WTC11 (cell line): ENCODE measurements around the gene TMEM150A. TPM values are rescaled to one million over a fixed set of nuclear protein-coding genes. Genes with fewer than 3 reads are reported as not detected.

Experiments used
- CREM ChIP-seq: sonication (generic); formaldehyde crosslinking; IDR thresholded peaks from 2 replicates; pipeline ENCODE4 v1.8.1; 2022; ENCODE audit warnings: mild to moderate bottlenecking, missing genetic modification reagents, moderate library complexity
- ELF4 ChIP-seq: sonication (generic); formaldehyde crosslinking; IDR thresholded peaks from 2 replicates; pipeline ENCODE4 v1.8.1; 2022; ENCODE audit warnings: low read depth, mild to moderate bottlenecking, moderate library complexity, missing genetic modification reagents
- EMX1 ChIP-seq: fragments of 250-450 bp; sonication (Bioruptor Pico); IDR thresholded peaks from 2 replicates; pipeline ENCODE4 v1.8.0; 2021; ENCODE audit warnings: mild to moderate bottlenecking
- ETV6 ChIP-seq: sonication (generic); formaldehyde crosslinking; IDR thresholded peaks from 2 replicates; pipeline ENCODE4 v1.8.1; 2022; ENCODE audit warnings: mild to moderate bottlenecking, missing genetic modification reagents
- IRF2 ChIP-seq: sonication (generic); formaldehyde crosslinking; IDR thresholded peaks from 2 replicates; pipeline ENCODE4 v1.8.0; 2022; ENCODE audit warnings: low read depth, missing genetic modification reagents, borderline replicate concordance
- JUN ChIP-seq: sonication (generic); formaldehyde crosslinking; IDR thresholded peaks from 2 replicates; pipeline ENCODE4 v1.8.0; 2023; ENCODE audit warnings: mild to moderate bottlenecking, missing genetic modification reagents
- MYBL2 ChIP-seq: sonication (generic); formaldehyde crosslinking; IDR thresholded peaks from 2 replicates; pipeline ENCODE4 v1.8.1; 2023; ENCODE audit warnings: mild to moderate bottlenecking, moderate library complexity, missing genetic modification reagents
- NFATC4 ChIP-seq: fragments of 250-450 bp; sonication (Bioruptor Pico); IDR thresholded peaks from 2 replicates; pipeline ENCODE4 v1.9.0; 2021; ENCODE audit warnings: mild to moderate bottlenecking
- SMAD3 ChIP-seq: sonication (generic); formaldehyde crosslinking; IDR thresholded peaks from 2 replicates; pipeline ENCODE4 v1.8.0; 2022; ENCODE audit warnings: missing genetic modification reagents, mild to moderate bottlenecking, borderline replicate concordance
- SOX15 ChIP-seq: fragments of 250-450 bp; sonication (Bioruptor Pico); IDR thresholded peaks from 2 replicates; pipeline ENCODE4 v1.9.0; 2021; ENCODE audit warnings: mild to moderate bottlenecking
- TEAD1 ChIP-seq: sonication (generic); formaldehyde crosslinking; IDR thresholded peaks from 2 replicates; pipeline ENCODE4 v1.8.0; 2022; ENCODE audit warnings: mild to moderate bottlenecking, missing genetic modification reagents
- ZNF138 ChIP-seq: sonication (generic); formaldehyde crosslinking; conservative IDR thresholded peaks from 2 replicates; pipeline ENCODE4 v1.8.1; 2022; ENCODE audit warnings: mild to moderate bottlenecking, moderate library complexity, missing genetic modification reagents
- ZNF263 ChIP-seq: sonication (generic); formaldehyde crosslinking; IDR thresholded peaks from 2 replicates; pipeline ENCODE4 v1.8.1; 2022; ENCODE audit warnings: low read depth, mild to moderate bottlenecking, moderate library complexity, missing genetic modification reagents
- ZNF317 ChIP-seq: sonication (generic); formaldehyde crosslinking; IDR thresholded peaks from 2 replicates; pipeline ENCODE4 v1.8.1; 2023; ENCODE audit warnings: low read depth, mild to moderate bottlenecking, moderate library complexity, missing genetic modification reagents, borderline replicate concordance
- ZNF396 ChIP-seq: fragments of 250-450 bp; sonication (Bioruptor Pico); IDR thresholded peaks from 2 replicates; pipeline ENCODE4 v1.8.0; 2021; ENCODE audit warnings: mild to moderate bottlenecking, moderate library complexity, borderline replicate concordance
- total RNA-seq: library from RNA; stranded (reverse); gene quantifications from 3 replicates; pipeline ENCODE4 v1.2.3, GENCODE V29; 2021
- TF ChIP-seq, protein P1 (sequence below): sonication (generic); formaldehyde crosslinking; IDR thresholded peaks from 2 replicates; pipeline ENCODE4 v1.8.1; 2022; ENCODE audit warnings: mild to moderate bottlenecking, missing genetic modification reagents, moderate library complexity, borderline replicate concordance
- TF ChIP-seq, protein P2 (sequence below): sonication (generic); formaldehyde crosslinking; IDR thresholded peaks from 2 replicates; pipeline ENCODE4 v1.8.0; 2022; ENCODE audit warnings: missing genetic modification reagents
- TF ChIP-seq, protein P3 (sequence below): sonication (generic); formaldehyde crosslinking; IDR thresholded peaks from 2 replicates; pipeline ENCODE4 v1.8.1; 2023; ENCODE audit warnings: mild to moderate bottlenecking, missing genetic modification reagents, borderline replicate concordance
- TF ChIP-seq, protein P4 (sequence below): fragments of 250-450 bp; sonication (Bioruptor Pico); conservative IDR thresholded peaks from 2 replicates; pipeline ENCODE4 v1.9.0; 2021; ENCODE audit warnings: mild to moderate bottlenecking
- TF ChIP-seq, protein P5 (sequence below): sonication (generic); formaldehyde crosslinking; IDR thresholded peaks from 2 replicates; pipeline ENCODE4 v1.8.0; 2022; ENCODE audit warnings: mild to moderate bottlenecking, missing genetic modification reagents
- TF ChIP-seq, protein P6 (sequence below): sonication (generic); formaldehyde crosslinking; IDR thresholded peaks from 2 replicates; pipeline ENCODE4 v1.8.1; 2022; ENCODE audit warnings: low read depth, mild to moderate bottlenecking, moderate library complexity, missing genetic modification reagents, borderline replicate concordance
- TF ChIP-seq, protein P7 (sequence below): sonication (generic); formaldehyde crosslinking; IDR thresholded peaks from 2 replicates; pipeline ENCODE4 v1.8.1; 2022; ENCODE audit warnings: low read depth, missing genetic modification reagents, borderline replicate concordance

TMEM150A gene
- total RNA-seq, 1 experiment from 2014 or later, result 20.9 TPM

DNA sequence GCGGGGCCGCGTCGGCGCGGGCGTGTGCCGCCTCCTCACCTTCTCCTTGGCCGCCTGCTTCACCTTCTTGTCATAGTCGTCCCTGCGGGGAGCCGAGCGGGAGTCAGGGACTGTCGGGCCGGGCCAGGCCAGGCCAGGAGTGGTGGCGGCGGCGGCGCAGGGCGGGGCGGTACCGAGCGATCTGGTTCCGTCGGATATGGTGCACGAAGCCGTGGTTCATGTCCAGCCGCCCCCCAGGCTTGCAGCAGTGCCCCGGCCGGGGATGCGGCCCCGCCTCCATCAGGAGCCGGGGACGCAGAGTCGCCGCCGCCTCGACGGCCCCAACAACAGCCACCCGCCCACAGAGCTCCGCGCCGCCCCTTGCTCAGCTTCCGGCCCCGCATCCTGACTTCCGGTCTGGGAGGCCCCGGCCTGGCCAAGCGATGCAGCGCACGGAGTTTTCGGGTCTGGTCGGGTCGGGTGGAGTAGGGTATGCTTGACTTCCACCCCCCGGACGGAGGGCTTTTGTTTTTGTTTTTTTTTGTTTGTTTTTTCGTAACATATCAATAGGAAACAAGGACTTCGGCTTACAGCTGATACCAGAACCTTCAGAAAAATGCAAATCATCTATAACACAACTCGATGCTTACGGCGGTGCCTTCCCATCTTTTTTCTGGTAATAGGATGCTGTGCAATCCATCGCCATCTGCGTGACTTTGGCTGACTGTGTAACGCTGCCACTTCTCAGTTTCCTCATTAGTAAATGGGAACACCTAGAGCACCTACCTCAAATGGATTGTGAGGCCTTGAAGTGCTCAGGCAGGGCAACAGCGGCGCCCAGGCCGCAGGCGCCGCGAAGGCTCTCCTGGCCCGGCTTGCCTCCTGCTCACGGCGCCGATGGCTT, 9.4 kb upstream of the TMEM150A start, which contains the start of gene C2orf68 (continued):
- TF ChIP-seq, protein P1, sequence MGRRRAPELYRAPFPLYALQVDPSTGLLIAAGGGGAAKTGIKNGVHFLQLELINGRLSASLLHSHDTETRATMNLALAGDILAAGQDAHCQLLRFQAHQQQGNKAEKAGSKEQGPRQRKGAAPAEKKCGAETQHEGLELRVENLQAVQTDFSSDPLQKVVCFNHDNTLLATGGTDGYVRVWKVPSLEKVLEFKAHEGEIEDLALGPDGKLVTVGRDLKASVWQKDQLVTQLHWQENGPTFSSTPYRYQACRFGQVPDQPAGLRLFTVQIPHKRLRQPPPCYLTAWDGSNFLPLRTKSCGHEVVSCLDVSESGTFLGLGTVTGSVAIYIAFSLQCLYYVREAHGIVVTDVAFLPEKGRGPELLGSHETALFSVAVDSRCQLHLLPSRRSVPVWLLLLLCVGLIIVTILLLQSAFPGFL, result 0 out of 2 replicates have a peak, but pooled peaks have one; percentile 44
- TF ChIP-seq TEAD1 (peak; percentile 68; the same call in 1 of the 2 replicates), NFATC4 (no peak), SMAD3 (CRISPR knock-in tag) (peak; percentile 8; the same call in 1 of the 2 replicates), JUN (CRISPR knock-in tag) (peak; percentile 59; the same call in 1 of the 2 replicates), EMX1 (CRISPR knock-in tag) (no peak), ZNF317 (CRISPR knock-in tag) (no peak; the same call in 1 of the 2 replicates), ZNF263 (CRISPR knock-in tag) (no peak), CREM (CRISPR knock-in tag) (no peak), SOX15 (no peak), ZNF138 (CRISPR knock-in tag) (no peak), IRF2 (CRISPR knock-in tag) (no peak), ZNF396 (CRISPR knock-in tag) (no peak), ETV6 (peak; percentile 18; the same call in 1 of the 2 replicates), MYBL2 (CRISPR knock-in tag) (peak; percentile 79), ELF4 (CRISPR knock-in tag) (no peak; the same call in 1 of the 2 replicates)
- TF ChIP-seq, protein P2, sequence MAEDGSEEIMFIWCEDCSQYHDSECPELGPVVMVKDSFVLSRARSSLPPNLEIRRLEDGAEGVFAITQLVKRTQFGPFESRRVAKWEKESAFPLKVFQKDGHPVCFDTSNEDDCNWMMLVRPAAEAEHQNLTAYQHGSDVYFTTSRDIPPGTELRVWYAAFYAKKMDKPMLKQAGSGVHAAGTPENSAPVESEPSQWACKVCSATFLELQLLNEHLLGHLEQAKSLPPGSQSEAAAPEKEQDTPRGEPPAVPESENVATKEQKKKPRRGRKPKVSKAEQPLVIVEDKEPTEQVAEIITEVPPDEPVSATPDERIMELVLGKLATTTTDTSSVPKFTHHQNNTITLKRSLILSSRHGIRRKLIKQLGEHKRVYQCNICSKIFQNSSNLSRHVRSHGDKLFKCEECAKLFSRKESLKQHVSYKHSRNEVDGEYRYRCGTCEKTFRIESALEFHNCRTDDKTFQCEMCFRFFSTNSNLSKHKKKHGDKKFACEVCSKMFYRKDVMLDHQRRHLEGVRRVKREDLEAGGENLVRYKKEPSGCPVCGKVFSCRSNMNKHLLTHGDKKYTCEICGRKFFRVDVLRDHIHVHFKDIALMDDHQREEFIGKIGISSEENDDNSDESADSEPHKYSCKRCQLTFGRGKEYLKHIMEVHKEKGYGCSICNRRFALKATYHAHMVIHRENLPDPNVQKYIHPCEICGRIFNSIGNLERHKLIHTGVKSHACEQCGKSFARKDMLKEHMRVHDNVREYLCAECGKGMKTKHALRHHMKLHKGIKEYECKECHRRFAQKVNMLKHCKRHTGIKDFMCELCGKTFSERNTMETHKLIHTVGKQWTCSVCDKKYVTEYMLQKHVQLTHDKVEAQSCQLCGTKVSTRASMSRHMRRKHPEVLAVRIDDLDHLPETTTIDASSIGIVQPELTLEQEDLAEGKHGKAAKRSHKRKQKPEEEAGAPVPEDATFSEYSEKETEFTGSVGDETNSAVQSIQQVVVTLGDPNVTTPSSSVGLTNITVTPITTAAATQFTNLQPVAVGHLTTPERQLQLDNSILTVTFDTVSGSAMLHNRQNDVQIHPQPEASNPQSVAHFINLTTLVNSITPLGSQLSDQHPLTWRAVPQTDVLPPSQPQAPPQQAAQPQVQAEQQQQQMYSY (CRISPR knock-in tag), result no peak
- TF ChIP-seq, protein P3, sequence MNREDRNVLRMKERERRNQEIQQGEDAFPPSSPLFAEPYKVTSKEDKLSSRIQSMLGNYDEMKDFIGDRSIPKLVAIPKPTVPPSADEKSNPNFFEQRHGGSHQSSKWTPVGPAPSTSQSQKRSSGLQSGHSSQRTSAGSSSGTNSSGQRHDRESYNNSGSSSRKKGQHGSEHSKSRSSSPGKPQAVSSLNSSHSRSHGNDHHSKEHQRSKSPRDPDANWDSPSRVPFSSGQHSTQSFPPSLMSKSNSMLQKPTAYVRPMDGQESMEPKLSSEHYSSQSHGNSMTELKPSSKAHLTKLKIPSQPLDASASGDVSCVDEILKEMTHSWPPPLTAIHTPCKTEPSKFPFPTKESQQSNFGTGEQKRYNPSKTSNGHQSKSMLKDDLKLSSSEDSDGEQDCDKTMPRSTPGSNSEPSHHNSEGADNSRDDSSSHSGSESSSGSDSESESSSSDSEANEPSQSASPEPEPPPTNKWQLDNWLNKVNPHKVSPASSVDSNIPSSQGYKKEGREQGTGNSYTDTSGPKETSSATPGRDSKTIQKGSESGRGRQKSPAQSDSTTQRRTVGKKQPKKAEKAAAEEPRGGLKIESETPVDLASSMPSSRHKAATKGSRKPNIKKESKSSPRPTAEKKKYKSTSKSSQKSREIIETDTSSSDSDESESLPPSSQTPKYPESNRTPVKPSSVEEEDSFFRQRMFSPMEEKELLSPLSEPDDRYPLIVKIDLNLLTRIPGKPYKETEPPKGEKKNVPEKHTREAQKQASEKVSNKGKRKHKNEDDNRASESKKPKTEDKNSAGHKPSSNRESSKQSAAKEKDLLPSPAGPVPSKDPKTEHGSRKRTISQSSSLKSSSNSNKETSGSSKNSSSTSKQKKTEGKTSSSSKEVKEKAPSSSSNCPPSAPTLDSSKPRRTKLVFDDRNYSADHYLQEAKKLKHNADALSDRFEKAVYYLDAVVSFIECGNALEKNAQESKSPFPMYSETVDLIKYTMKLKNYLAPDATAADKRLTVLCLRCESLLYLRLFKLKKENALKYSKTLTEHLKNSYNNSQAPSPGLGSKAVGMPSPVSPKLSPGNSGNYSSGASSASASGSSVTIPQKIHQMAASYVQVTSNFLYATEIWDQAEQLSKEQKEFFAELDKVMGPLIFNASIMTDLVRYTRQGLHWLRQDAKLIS (CRISPR knock-in tag), result 0 out of 2 replicates have a peak, but pooled peaks have one; percentile 25
- TF ChIP-seq, protein P4, sequence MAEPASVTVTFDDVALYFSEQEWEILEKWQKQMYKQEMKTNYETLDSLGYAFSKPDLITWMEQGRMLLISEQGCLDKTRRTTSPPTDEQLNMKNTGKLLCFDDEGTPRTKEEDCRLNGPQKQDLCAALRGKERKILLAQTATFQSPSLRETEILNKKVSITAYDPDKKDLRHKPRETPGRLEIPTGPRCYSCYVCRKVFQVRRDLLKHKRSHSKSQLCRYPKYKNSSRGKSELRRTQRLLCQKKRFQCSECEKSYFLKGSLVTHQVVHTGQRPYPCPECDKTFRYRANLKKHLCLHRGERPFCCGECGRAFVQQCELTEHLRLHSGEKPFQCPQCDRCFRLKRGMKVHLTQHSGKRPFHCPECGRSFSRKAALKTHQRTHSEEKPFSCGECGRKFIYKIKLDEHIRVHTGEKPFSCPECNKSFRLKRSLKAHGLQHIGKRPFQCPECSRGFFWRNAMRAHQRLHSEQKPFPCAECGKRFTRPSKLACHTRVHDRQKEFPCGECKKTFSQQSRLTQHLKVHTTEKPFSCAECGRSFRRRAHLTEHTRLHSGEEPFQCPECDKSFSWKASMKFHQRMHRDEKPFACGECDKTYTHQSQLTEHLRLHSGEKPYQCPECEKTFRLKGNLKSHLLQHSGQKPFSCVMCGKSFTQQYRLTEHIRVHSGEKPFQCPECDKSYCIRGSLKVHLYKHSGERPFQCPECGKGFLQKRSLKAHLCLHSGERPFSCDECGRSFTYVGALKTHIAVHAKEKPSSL (CRISPR knock-in tag), result no peak
- TF ChIP-seq, protein P5, sequence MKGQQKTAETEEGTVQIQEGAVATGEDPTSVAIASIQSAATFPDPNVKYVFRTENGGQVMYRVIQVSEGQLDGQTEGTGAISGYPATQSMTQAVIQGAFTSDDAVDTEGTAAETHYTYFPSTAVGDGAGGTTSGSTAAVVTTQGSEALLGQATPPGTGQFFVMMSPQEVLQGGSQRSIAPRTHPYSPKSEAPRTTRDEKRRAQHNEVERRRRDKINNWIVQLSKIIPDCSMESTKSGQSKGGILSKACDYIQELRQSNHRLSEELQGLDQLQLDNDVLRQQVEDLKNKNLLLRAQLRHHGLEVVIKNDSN (CRISPR knock-in tag), result peak; percentile 53
- TF ChIP-seq, protein P6, sequence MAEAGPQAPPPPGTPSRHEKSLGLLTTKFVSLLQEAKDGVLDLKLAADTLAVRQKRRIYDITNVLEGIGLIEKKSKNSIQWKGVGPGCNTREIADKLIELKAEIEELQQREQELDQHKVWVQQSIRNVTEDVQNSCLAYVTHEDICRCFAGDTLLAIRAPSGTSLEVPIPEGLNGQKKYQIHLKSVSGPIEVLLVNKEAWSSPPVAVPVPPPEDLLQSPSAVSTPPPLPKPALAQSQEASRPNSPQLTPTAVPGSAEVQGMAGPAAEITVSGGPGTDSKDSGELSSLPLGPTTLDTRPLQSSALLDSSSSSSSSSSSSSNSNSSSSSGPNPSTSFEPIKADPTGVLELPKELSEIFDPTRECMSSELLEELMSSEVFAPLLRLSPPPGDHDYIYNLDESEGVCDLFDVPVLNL (CRISPR knock-in tag), result no peak
- TF ChIP-seq, protein P7, sequence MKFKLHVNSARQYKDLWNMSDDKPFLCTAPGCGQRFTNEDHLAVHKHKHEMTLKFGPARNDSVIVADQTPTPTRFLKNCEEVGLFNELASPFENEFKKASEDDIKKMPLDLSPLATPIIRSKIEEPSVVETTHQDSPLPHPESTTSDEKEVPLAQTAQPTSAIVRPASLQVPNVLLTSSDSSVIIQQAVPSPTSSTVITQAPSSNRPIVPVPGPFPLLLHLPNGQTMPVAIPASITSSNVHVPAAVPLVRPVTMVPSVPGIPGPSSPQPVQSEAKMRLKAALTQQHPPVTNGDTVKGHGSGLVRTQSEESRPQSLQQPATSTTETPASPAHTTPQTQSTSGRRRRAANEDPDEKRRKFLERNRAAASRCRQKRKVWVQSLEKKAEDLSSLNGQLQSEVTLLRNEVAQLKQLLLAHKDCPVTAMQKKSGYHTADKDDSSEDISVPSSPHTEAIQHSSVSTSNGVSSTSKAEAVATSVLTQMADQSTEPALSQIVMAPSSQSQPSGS, result no peak
